Neuronal stem cell (in vitro differentiated cells): ENCODE data around the gene DDA1.

Experiments used
- DNase-seq: peaks from one replicate; pipeline ENCODE4 v3.0.0-alpha.2; 2013; ENCODE audit warnings: low spot score
- H2AFZ ChIP-seq: one replicate; pipeline ENCODE4 v1.6.1; 2013; ENCODE audit warnings: mild to moderate bottlenecking, low read length, inconsistent platforms
- H2AK5ac ChIP-seq: 2 replicates; pipeline ENCODE4 v1.6.1; 2013; ENCODE audit warnings: low read depth, mild to moderate bottlenecking, inconsistent platforms, low read length, moderate library complexity, mixed read lengths
- H2BK120ac ChIP-seq: 2 replicates; pipeline ENCODE4 v1.6.1; 2013; ENCODE audit warnings: low read depth, mild to moderate bottlenecking, inconsistent platforms, low read length, moderate library complexity, mixed read lengths
- H2BK12ac ChIP-seq: one replicate; pipeline ENCODE4 v1.6.1; 2013; ENCODE audit warnings: low read length, inconsistent platforms
- H2BK15ac ChIP-seq: 2 replicates; pipeline ENCODE4 v1.6.1; 2013; ENCODE audit warnings: mild to moderate bottlenecking, low read length, inconsistent platforms, mixed read lengths
- H2BK5ac ChIP-seq: one replicate; pipeline ENCODE4 v1.6.1; 2013; ENCODE audit warnings: inconsistent platforms, mild to moderate bottlenecking, low read length, moderate library complexity
- H3K14ac ChIP-seq: one replicate; pipeline ENCODE4 v1.6.1; 2013; ENCODE audit warnings: low read length, inconsistent platforms
- H3K18ac ChIP-seq: 2 replicates; pipeline ENCODE4 v1.6.1; 2013; ENCODE audit warnings: low read length, inconsistent platforms
- H3K23ac ChIP-seq: 2 replicates; pipeline ENCODE4 v1.6.1; 2013; ENCODE audit warnings: low read depth, mild to moderate bottlenecking, mixed read lengths, low read length, inconsistent platforms; ENCODE audit not compliant: poor library complexity
- H3K27ac ChIP-seq: replicated peaks from 3 replicates; pipeline ENCODE4 v1.5.1; 2013; ENCODE audit warnings: low read length, inconsistent platforms
- H3K27me3 ChIP-seq, 3 experiments: 2 replicates each; pipeline ENCODE4 v1.6.1; 2013; ENCODE audit warnings: low read length in 3 of 3, mild to moderate bottlenecking in 2 of 3, inconsistent platforms in 1 of 3, low read depth in 1 of 3, mixed read lengths in 1 of 3, moderate library complexity in 1 of 3; ENCODE audit not compliant: control insufficient read depth in 3 of 3, insufficient read depth in 3 of 3
- H3K36me3 ChIP-seq, 2 donors: replicated peaks in 1 of 2; 2 replicates each; pipeline ENCODE4 v1.6.1; 2013; ENCODE audit warnings: low read length in 2 of 2; ENCODE audit not compliant: control insufficient read depth in 2 of 2, insufficient read depth in 2 of 2
- H3K4ac ChIP-seq: 2 replicates; pipeline ENCODE4 v1.6.1; 2013; ENCODE audit warnings: inconsistent platforms, mild to moderate bottlenecking, low read length, moderate library complexity
- H3K4me1 ChIP-seq, 2 donors: 1 replicate in 1 of 2; 2 replicates in 1 of 2; pipeline ENCODE4 v1.6.1; 2013; ENCODE audit warnings: low read length in 2 of 2, low read depth in 1 of 2; ENCODE audit not compliant: control insufficient read depth in 2 of 2, insufficient read depth in 1 of 2
- H3K4me2 ChIP-seq: one replicate; pipeline ENCODE4 v1.6.1; 2013; ENCODE audit warnings: mild to moderate bottlenecking, low read length, inconsistent platforms; ENCODE audit not compliant: insufficient read depth, poor library complexity, severe bottlenecking
- H3K4me3 ChIP-seq, 2 donors: 2 replicates each; pipeline ENCODE4 v1.5.1; 2013; ENCODE audit warnings: low read length in 2 of 2, mild to moderate bottlenecking in 2 of 2, inconsistent platforms in 1 of 2, moderate library complexity in 1 of 2
- H3K79me1 ChIP-seq: one replicate; pipeline ENCODE4 v1.6.1; 2013; ENCODE audit warnings: low read depth, mild to moderate bottlenecking, inconsistent platforms, low read length, moderate library complexity
- H3K9ac ChIP-seq: one replicate; pipeline ENCODE4 v1.6.1; 2013; ENCODE audit warnings: mild to moderate bottlenecking, low read depth, low read length, inconsistent platforms; ENCODE audit not compliant: poor library complexity
- H3K9me3 ChIP-seq, 2 donors: replicated peaks in 1 of 2; 2 replicates each; pipeline versions ENCODE3 to v1.6.1; 2013; ENCODE audit warnings: low read length in 2 of 2, mild to moderate bottlenecking in 2 of 2, inconsistent platforms in 1 of 2, low read depth in 1 of 2, mixed read lengths in 1 of 2, moderate library complexity in 1 of 2; ENCODE audit not compliant: control insufficient read depth in 2 of 2, insufficient read depth in 1 of 2
- H4K8ac ChIP-seq: one replicate; pipeline ENCODE4 v1.6.1; 2013; ENCODE audit warnings: low read depth, mild to moderate bottlenecking, inconsistent platforms, low read length, moderate library complexity
- H4K91ac ChIP-seq: one replicate; pipeline ENCODE4 v1.6.1; 2013; ENCODE audit warnings: low read length, low read depth, mild to moderate bottlenecking, inconsistent platforms; ENCODE audit not compliant: poor library complexity
- WGBS, 2 donors: extraction: QIAGEN DNeasy Blood & Tissue Kit; methylation state at CpG; one replicate each; pipeline ENCODE4 v1.1.7; 2013; ENCODE audit warnings: missing lambda C conversion rate in 2 of 2, mixed read lengths in 1 of 2; ENCODE audit not compliant: insufficient read length in 2 of 2, insufficient replicate concordance in 1 of 2; ENCODE audit errors: extremely low coverage in 2 of 2; 5-methylcytosine and 5-hydroxymethylcytosine counted together

Gene DDA1

DNA sequence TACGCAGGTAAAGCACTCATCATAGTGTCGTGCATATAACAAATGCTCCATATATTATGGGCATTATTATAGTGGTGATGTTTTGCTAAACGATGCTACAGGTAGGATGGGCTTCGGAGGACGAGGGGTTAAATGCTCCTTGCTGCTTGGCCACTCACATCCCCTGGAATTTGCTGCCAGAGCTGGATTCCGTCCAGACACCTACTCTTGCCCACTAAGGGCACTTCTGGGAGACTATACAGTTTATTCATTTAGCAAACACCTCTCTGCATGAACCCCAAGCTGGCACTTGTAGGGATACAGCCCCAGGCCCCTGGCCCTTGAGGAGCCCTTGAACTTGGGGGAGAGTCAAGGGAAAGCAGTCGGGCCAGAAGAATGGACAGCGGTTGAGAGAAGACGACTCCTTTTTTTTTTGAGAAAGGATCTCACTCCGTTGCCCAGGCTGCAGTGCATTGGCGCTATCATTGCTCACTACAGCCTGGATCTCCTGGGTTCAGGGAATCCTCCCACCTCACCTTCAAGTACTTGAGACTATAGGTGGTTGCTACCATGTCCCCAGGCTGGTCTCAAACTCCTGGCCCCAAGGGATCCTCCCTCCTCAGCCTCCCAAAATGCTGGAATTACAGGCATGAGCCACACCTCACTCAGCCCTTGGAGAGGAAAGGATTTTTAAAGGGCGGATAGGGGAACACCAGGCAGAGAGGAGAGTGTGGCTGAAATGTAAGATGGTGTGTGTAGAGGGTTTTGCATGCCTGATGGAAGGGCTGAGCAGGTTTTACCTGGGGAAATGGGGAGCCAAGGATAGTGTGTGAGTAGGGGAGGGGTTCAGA is 4.8 kb upstream of the DDA1 start:
- H3K14ac ChIP-seq: no peak overlapping the region
- no peak overlapping the region for H3K4ac ChIP-seq
- H3K36me3 ChIP-seq: peaks cover 2 to 7% of the 10 kb centered on the region in 2 donors
- peaks cover 4% of the 10 kb centered on the region for H3K79me1 ChIP-seq
- no peak overlapping the region for H2BK12ac ChIP-seq
- peaks cover 11 to 14% of the 10 kb centered on the region in 2 donors for H3K4me1 ChIP-seq
- H2AK5ac ChIP-seq: no peak overlapping the region
- no peak overlapping the region for H3K4me2 ChIP-seq
- H3K18ac ChIP-seq: no peak overlapping the region
- H3K27me3 ChIP-seq: no peaks in the 10 kb centered on the region
- H3K9ac ChIP-seq: no peak overlapping the region
- no peak overlapping the region for H4K91ac ChIP-seq
- H2BK120ac ChIP-seq: no peak overlapping the region
- no peak overlapping the region for H3K23ac ChIP-seq
- no peak overlapping the region for H4K8ac ChIP-seq
- H3K9me3 ChIP-seq: no peaks in the 10 kb centered on the region
- no peak overlapping the region for H2BK5ac ChIP-seq
- WGBS, 2 donors: 100% methylated on average over 1 of the region's 12 CpGs; no CpG with 5 or more reads in 1 of the 2 donors
- H2AFZ ChIP-seq: no peak overlapping the region
- no peak for DNase-seq
- no peak overlapping the region for H2BK15ac ChIP-seq
- H3K27ac ChIP-seq: no peak overlapping the region
- H3K4me3 ChIP-seq: no peak overlapping the region

DNA sequence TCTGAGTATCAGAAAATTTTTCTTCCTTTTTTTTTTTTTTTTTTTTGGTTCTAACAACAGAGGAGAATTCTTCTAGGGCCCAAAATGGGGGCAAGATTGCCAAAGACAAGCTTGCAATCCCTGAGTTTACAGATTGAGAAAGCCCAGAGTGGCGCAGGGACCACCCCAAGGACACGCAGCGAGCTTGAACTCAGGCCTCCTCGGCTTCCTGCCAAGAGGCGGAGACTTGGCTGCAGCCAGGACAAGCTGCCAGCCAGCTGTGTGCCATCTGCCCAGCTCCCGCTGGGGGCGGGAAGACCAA is 4.2 kb upstream of the DDA1 start:
- Histone ChIP-seq H2AK5ac (no peak overlapping the region), H3K9ac (no peak overlapping the region), H3K27me3 (no peaks in the 10 kb centered on the region), H3K23ac (no peak overlapping the region), H3K79me1 (peaks cover 4% of the 10 kb centered on the region), H3K4me2 (peak overlapping the region; percentile 94), H2BK15ac (no peak overlapping the region), H2AFZ (peak overlapping the region; percentile 93), H3K9me3 (no peaks in the 10 kb centered on the region), H4K91ac (no peak overlapping the region), H3K4me3 (peak overlapping the region in 1 of 2 donors; percentile 75), H3K4ac (no peak overlapping the region), H2BK120ac (no peak overlapping the region), H2BK12ac (no peak overlapping the region), H3K4me1 (peaks cover 13 to 14% of the 10 kb centered on the region in 2 donors), H3K14ac (no peak overlapping the region), H4K8ac (no peak overlapping the region), H2BK5ac (peak overlapping the region; percentile 32), H3K18ac (peak overlapping the region; percentile 76), H3K27ac (peak overlapping the region; percentile 56), H3K36me3 (peaks cover 2 to 6% of the 10 kb centered on the region in 2 donors)
- DNase-seq: no peak
- no CpG with 5 or more reads among the region's 7 CpGs for WGBS, 2 donors

DNA sequence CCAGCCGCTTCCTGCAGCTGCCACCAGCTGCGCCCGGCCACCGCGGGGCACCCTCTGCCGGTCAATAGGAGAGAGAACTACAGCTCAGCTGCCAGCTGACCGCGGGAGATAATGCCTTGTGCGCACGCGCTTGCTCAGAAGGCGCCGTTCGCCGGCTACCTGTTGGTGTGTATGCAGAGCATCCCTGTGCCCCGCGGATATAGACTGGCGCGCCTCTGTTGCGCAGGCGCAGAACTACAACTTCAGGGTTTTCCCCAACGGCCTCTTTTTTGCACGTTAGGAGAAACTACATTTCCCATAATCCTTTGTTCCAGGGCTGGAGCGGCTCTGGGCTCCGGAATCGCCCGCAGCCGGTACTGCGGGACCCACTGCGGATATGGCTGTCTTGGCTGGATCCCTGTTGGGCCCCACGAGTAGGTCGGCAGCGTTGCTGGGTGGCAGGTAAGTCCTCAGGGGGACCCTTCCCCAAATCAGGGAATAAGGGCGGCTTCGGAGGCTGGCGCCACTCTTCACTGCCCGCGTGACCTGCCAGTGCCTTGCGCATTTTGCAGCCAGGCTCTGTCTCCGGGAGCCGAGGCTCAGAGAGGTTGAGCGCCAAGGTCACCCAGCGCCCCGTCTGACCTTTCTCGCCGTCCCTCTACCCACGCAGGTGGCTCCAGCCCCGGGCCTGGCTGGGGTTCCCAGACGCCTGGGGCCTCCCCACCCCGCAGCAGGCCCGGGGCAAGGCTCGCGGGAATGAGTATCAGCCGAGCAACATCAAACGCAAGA is 3.7 kb upstream of the DDA1 start, which contains the start of gene MRPL34:
Gene MRPL34 (plus strand): TSS at position 356 of the 768 bp plus-strand sequence. CDS start 21 bp downstream, at position 377.
- H3K4me3 ChIP-seq: peak within 1 kb of the TSS; percentile 75 to 85
- H3K27ac ChIP-seq: peak within 1 kb of the TSS; percentile 86
- peak within 1 kb of the TSS; percentile 94 for H3K4me2 ChIP-seq
- peak within 1 kb of the TSS; percentile 77 for H3K23ac ChIP-seq
- H2BK120ac ChIP-seq: no peak within 1 kb of the TSS
- no peak within 1 kb of the TSS for H4K8ac ChIP-seq
- peaks cover 2 to 8% of the 10 kb centered on the region in 2 donors for H3K36me3 ChIP-seq
- peaks cover 16 to 18% of the 10 kb centered on the region in 2 donors for H3K4me1 ChIP-seq
- H3K9ac ChIP-seq: peak within 1 kb of the TSS; percentile 89
- H3K18ac ChIP-seq: peak within 1 kb of the TSS; percentile 98
- peak within 1 kb of the TSS; percentile 62 for H2BK15ac ChIP-seq
- peak; percentile 98 for DNase-seq
- H3K27me3 ChIP-seq: no peaks in the 10 kb centered on the region
- H2BK12ac ChIP-seq: no peak within 1 kb of the TSS
- peak within 1 kb of the TSS; percentile 38 for H3K4ac ChIP-seq
- H4K91ac ChIP-seq: no peak within 1 kb of the TSS
- H2BK5ac ChIP-seq: peak within 1 kb of the TSS; percentile 32
- no peak within 1 kb of the TSS for H3K14ac ChIP-seq
- peaks cover 7% of the 10 kb centered on the region for H3K79me1 ChIP-seq
- no peaks in the 10 kb centered on the region for H3K9me3 ChIP-seq
- no CpG with 5 or more reads among the region's 55 CpGs for WGBS, 2 donors
- H2AK5ac ChIP-seq: peak within 1 kb of the TSS; percentile 71
- peak within 1 kb of the TSS; percentile 93 for H2AFZ ChIP-seq

DNA sequence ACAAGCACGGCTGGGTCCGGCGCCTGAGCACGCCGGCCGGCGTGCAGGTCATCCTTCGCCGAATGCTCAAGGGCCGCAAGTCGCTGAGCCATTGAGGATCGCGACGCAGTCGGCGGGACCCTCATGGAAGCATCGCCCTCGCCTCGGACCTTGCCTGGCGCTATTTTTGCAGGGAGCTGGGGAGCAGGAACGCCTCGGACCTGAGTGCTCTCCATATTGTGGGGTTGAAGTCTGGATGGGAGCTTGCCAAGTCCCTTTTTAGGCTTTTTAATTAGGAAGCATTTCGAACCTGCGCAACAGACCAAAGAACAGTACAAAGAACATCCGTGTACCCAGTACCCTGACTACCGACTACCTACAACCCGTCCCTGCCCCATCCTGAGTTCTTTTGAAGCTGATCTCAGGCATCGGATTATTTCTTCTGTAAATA is 3.1 kb upstream of the DDA1 start:
- Histone ChIP-seq H2BK5ac (peak overlapping the region; percentile 32), H3K23ac (peak overlapping the region; percentile 77), H3K79me1 (peaks cover 8% of the 10 kb centered on the region), H2BK120ac (no peak overlapping the region), H3K4me3 (peak overlapping the region; percentile 75 to 85), H2BK12ac (no peak overlapping the region), H3K18ac (peak overlapping the region; percentile 98), H3K4ac (peak overlapping the region; percentile 38), H4K91ac (no peak overlapping the region), H2AFZ (peak overlapping the region; percentile 93), H2BK15ac (peak overlapping the region; percentile 62), H4K8ac (no peak overlapping the region), H3K27ac (peak overlapping the region; percentile 86), H3K27me3 (no peaks in the 10 kb centered on the region), H3K4me2 (peak overlapping the region; percentile 94), H3K36me3 (peaks cover 2 to 8% of the 10 kb centered on the region in 2 donors), H3K14ac (no peak overlapping the region), H3K4me1 (peaks cover 16 to 18% of the 10 kb centered on the region in 2 donors), H3K9me3 (no peaks in the 10 kb centered on the region), H3K9ac (peak overlapping the region; percentile 89), H2AK5ac (peak overlapping the region; percentile 71)
- DNase-seq: no peak
- WGBS, 2 donors: no CpG with 5 or more reads among the region's 28 CpGs
